ENCODE data around the gene MYO1F.
"Not testable (repeated sequence)": the region's sequence is repeated elsewhere in the genome, so short reads cannot be mapped to it uniquely, and the experiment has no call there.

Gene MYO1F

GRCh38 chr19:8564866-8565265 lies 12.4 kb downstream of the MYO1F start:
- not testable (repeated sequence) for DNase-seq (ENCODE audit: low spot score)

- no peak for DNase-seq (ENCODE audit: low spot score)
Measured at GRCh38 chr19:8561075-8561764, 16.0 kb downstream of the MYO1F start.

GRCh38 chr19:8558325-8558724 lies 18.9 kb downstream of the MYO1F start:
- no peak for DNase-seq (ENCODE audit: low spot score)

- DNase-seq (ENCODE audit: low spot score): no peak
Measured at GRCh38 chr19:8557642-8558238, 19.5 kb downstream of the MYO1F start.

- not testable (repeated sequence) for DNase-seq (ENCODE audit: low spot score)
Measured at GRCh38 chr19:8553729-8554128, 23.5 kb downstream of the MYO1F start.

- no peak for DNase-seq (ENCODE audit: low spot score)
Measured at GRCh38 chr19:8552810-8553209, 24.4 kb downstream of the MYO1F start.

GRCh38 chr19:8550070-8550469 lies 27.2 kb downstream of the MYO1F start:
- DNase-seq (ENCODE audit: low spot score): no peak

- no peak for DNase-seq (ENCODE audit: low spot score)
Measured at GRCh38 chr19:8545743-8546142, 31.5 kb downstream of the MYO1F start.

GRCh38 chr19:8544168-8544567 lies 33.1 kb downstream of the MYO1F start:
- no peak for DNase-seq (ENCODE audit: low spot score)

GRCh38 chr19:8539621-8540149 lies 37.6 kb downstream of the MYO1F start:
- no peak for DNase-seq (ENCODE audit: low spot score)

- no peak for DNase-seq (ENCODE audit: low spot score)
Measured at GRCh38 chr19:8537099-8537498, 40.1 kb downstream of the MYO1F start.

- no peak for DNase-seq (ENCODE audit: low spot score)
Measured at GRCh38 chr19:8536282-8536681, 41.0 kb downstream of the MYO1F start.

- DNase-seq (ENCODE audit: low spot score): no peak
Measured at GRCh38 chr19:8532225-8532624, 45.0 kb downstream of the MYO1F start.

GRCh38 chr19:8531470-8531869 lies 45.8 kb downstream of the MYO1F start:
- DNase-seq (ENCODE audit: low spot score): no peak

- DNase-seq (ENCODE audit: low spot score): no peak
Measured at GRCh38 chr19:8530061-8530679, 47.1 kb downstream of the MYO1F start.

GRCh38 chr19:8529369-8530006 lies 47.8 kb downstream of the MYO1F start:
- no peak for DNase-seq (ENCODE audit: low spot score)

GRCh38 chr19:8528500-8528899 lies 48.7 kb downstream of the MYO1F start:
- no peak for DNase-seq (ENCODE audit: low spot score)

- no peak for DNase-seq (ENCODE audit: low spot score)
Measured at GRCh38 chr19:8526345-8527091, 50.7 kb downstream of the MYO1F start.

GRCh38 chr19:8525401-8525684 lies 51.9 kb downstream of the MYO1F start:
- DNase-seq (ENCODE audit: low spot score): no peak

- DNase-seq (ENCODE audit: low spot score): no peak
Measured at GRCh38 chr19:8519388-8519787, 57.9 kb downstream of the MYO1F start.

- no peak for DNase-seq (ENCODE audit: low spot score)
Measured at GRCh38 chr19:8518536-8518935, 58.7 kb downstream of the MYO1F start.

Data from CD4-positive, alpha-beta T cell treated with Interleukin-15 for 4 hours (primary cell).